ENCODE measurements around the gene KYNU.

The KYNU gene

GRCh38 chr2:142863485-142863961 lies 13.9 kb upstream of the KYNU start:
- TF ChIP-seq SIN3A (IDR thresholded peaks at IDR 0.05; ENCODE audit: borderline replicate concordance, insufficient read depth, low read length) (no peak), REST (IDR thresholded peaks at IDR 0.05; ENCODE audit: insufficient read depth in 1 of 2, low read depth in 2 of 2, low read length in 2 of 2) (no peak), POLR2AphosphoS5 (IDR thresholded peaks at IDR 0.05; ENCODE audit: low read depth, low read length) (no peak), FOXP2 (optimal IDR thresholded peaks at IDR 0.05; ENCODE audit: borderline replicate concordance, extremely low read depth, extremely low read length, insufficient read depth) (no peak), TAF1 (IDR thresholded peaks at IDR 0.05; ENCODE audit: borderline replicate concordance, insufficient read depth, low read length) (no peak)

- TF ChIP-seq TAF1 (IDR thresholded peaks at IDR 0.05; ENCODE audit: borderline replicate concordance, insufficient read depth, low read length) (no peak), SIN3A (IDR thresholded peaks at IDR 0.05; ENCODE audit: borderline replicate concordance, insufficient read depth, low read length) (no peak), FOXP2 (optimal IDR thresholded peaks at IDR 0.05; ENCODE audit: borderline replicate concordance, extremely low read depth, extremely low read length, insufficient read depth) (no peak), REST (IDR thresholded peaks at IDR 0.05; ENCODE audit: insufficient read depth in 1 of 2, low read depth in 2 of 2, low read length in 2 of 2) (no peak), POLR2AphosphoS5 (IDR thresholded peaks at IDR 0.05; ENCODE audit: low read depth, low read length) (no peak)
Observed at GRCh38 chr2:142865924-142866323, 11.5 kb upstream of the KYNU start.

- TF ChIP-seq SIN3A (IDR thresholded peaks at IDR 0.05; ENCODE audit: borderline replicate concordance, insufficient read depth, low read length) (no peak), FOXP2 (optimal IDR thresholded peaks at IDR 0.05; ENCODE audit: borderline replicate concordance, extremely low read depth, extremely low read length, insufficient read depth) (no peak), REST (IDR thresholded peaks at IDR 0.05; ENCODE audit: insufficient read depth in 1 of 2, low read depth in 2 of 2, low read length in 2 of 2) (no peak)
Observed at GRCh38 chr2:142866426-142866825, 11.0 kb upstream of the KYNU start.

GRCh38 chr2:142867136-142867535 lies 10.3 kb upstream of the KYNU start:
- TF ChIP-seq SIN3A (IDR thresholded peaks at IDR 0.05; ENCODE audit: borderline replicate concordance, insufficient read depth, low read length) (no peak), REST (IDR thresholded peaks at IDR 0.05; ENCODE audit: insufficient read depth in 1 of 2, low read depth in 2 of 2, low read length in 2 of 2) (no peak), FOXP2 (optimal IDR thresholded peaks at IDR 0.05; ENCODE audit: borderline replicate concordance, extremely low read depth, extremely low read length, insufficient read depth) (no peak), TAF1 (IDR thresholded peaks at IDR 0.05; ENCODE audit: borderline replicate concordance, insufficient read depth, low read length) (no peak), POLR2AphosphoS5 (IDR thresholded peaks at IDR 0.05; ENCODE audit: low read depth, low read length) (no peak)

GRCh38 chr2:142868229-142868762 lies 9.2 kb upstream of the KYNU start:
- TF ChIP-seq SIN3A (IDR thresholded peaks at IDR 0.05; ENCODE audit: borderline replicate concordance, insufficient read depth, low read length) (no peak), FOXP2 (optimal IDR thresholded peaks at IDR 0.05; ENCODE audit: borderline replicate concordance, extremely low read depth, extremely low read length, insufficient read depth) (no peak), POLR2AphosphoS5 (IDR thresholded peaks at IDR 0.05; ENCODE audit: low read depth, low read length) (no peak), TAF1 (IDR thresholded peaks at IDR 0.05; ENCODE audit: borderline replicate concordance, insufficient read depth, low read length) (no peak), REST (IDR thresholded peaks at IDR 0.05; ENCODE audit: insufficient read depth in 1 of 2, low read depth in 2 of 2, low read length in 2 of 2) (no peak)

All from PFSK-1 (cell line).